ENCODE data around the gene DNAL1. TPM values are rescaled to one million over a fixed set of nuclear protein-coding genes. Genes with fewer than 3 reads are reported as not detected.
"Not testable (repeated sequence)": the region's sequence is repeated elsewhere in the genome, so short reads cannot be mapped to it uniquely, and the experiment has no call there.

The DNAL1 gene
- total RNA-seq, 1 experiment from 2014 or later, result 32.8 TPM

DNA sequence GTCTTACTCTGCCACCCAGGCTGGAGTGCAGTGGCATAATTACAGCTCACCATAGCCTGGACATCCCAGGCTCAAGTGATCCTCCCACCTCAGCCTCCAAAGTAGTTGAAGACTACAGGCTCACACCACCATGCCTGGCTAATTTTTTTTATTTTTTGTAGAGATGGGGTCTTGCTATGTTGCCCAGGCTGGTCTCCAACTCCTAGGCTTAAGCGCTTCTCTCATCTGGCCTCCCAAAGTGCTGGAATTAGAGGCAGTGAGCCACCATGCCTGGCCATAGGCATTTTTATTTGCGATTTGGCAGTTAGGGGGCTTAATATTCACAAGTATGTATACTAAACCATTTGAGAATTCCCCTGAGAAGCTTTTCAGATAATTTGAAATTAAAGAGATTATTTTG, 50.3 kb downstream of the DNAL1 start:
- in situ Hi-C loops (cut with HindIII; ENCODE audit: low sequenced_read_pairs), result no loop called here
- DNase-seq (ENCODE audit: low spot score), result no peak

DNA sequence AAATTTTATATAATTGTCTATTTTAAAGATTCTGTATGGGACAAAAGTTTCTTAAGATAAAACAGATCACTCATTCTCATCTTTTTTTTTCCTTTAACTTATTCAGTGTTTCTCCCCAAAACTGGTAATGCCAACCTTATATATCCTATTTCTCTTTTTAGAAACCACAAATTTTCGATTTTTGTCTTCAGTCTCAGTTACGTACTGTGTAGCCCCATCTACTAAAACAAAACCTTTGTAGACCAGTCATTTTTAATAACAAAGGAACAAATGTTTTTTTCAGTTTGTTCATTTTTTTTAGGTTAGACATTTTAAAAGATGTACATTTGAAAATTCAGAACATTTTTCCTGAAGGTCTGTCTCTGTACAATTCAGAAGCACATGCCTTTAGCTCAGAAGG, 51.2 kb downstream of the DNAL1 start:
- DNase-seq (ENCODE audit: low spot score), result no peak
- in situ Hi-C loops (cut with HindIII; ENCODE audit: low sequenced_read_pairs), result no loop called here

GRCh38 chr14:73696466-73697400, 51.9 kb downstream of the DNAL1 start:
- DNase-seq (ENCODE audit: low spot score), result no peak
- in situ Hi-C loops (cut with HindIII; ENCODE audit: low sequenced_read_pairs), result no loop called here

DNA sequence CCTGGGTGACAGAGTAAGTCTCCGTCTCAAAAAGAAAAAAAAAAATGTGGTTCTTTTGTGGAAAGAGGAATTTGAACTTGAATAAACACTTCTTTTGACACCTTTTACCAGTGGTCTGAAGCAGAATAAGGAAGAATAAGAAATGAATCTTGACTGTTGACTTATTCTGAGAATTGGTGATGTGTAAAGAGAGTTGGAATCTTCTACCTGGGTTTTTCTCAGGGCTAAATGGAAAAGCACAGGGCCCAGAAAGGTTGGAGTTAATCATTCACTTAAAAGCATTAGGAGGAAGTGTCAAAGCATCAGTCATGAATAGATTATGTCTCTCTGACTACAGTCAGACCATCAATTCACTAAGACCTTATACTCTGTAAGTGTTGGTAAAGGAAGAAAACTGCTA, 55.5 kb downstream of the DNAL1 start:
- no peak for DNase-seq (ENCODE audit: low spot score)
- in situ Hi-C loops (cut with HindIII; ENCODE audit: low sequenced_read_pairs), result no loop called here

- in situ Hi-C loops (cut with HindIII; ENCODE audit: low sequenced_read_pairs); DNase-seq (ENCODE audit: low spot score): not testable (repeated sequence)
These were observed 63.3 kb downstream of the DNAL1 start for GRCh38 chr14:73708076-73708475.

DNA sequence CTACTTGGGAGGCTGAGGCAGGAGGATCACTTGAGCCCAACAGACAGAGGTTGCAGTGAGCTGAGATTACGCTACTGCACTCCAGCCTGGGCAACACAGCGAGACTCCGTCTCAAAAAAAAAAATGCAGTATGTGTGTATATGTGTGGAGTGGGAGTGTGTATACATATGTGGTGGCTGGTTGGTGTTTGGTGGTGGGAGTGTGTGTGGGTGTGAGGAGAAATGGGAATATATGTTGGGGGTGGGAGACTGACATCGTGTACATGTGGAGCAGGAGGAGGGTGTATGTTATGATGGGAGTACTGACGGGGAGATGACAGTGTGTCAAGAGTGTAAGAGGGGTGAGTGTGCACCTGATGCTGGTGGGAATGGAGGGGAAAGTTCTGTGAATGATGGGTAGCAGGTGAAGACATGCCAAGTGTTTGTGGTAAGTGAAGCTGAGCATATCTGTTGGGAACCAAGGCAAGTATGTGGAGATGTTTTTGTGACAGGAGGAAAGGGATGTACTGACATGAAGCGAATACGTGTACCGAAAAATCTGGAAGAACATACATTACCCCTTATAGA, 65.2 kb downstream of the DNAL1 start:
- in situ Hi-C loops (cut with HindIII; ENCODE audit: low sequenced_read_pairs), result no loop called here
- DNase-seq (ENCODE audit: low spot score), result no peak

DNA sequence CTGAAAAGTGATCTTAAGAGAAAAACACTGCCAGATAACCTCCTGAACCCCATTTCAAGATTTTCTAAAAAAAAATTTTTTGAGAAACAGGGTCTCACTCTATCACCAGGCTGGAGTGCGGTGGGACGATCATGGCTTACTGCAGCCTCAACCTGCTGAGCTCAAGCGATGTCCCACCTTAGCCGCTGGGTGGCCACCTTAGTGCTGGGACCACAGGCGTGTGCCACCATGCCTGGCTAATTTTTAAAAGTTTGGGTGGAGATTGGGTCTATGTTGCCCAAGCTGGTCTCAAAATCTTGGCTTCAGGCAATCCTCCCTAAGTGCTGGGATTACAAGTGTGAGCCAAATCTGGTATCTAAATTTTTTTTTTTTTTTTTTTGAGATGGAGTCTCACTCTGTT, 66.0 kb downstream of the DNAL1 start:
- DNase-seq (ENCODE audit: low spot score), result no peak
- in situ Hi-C loops (cut with HindIII; ENCODE audit: low sequenced_read_pairs), result no loop called here

- peak; percentile 61 for DNase-seq (ENCODE audit: low spot score)
- in situ Hi-C loops (cut with HindIII; ENCODE audit: low sequenced_read_pairs), result no loop called here
These were observed 67.3 kb downstream of the DNAL1 start for GRCh38 chr14:73712071-73712506.

GRCh38 chr14:73712540-73713180, 67.9 kb downstream of the DNAL1 start:
- in situ Hi-C loops (cut with HindIII; ENCODE audit: low sequenced_read_pairs), result no loop called here
- DNase-seq (ENCODE audit: low spot score), result peak; percentile 60

GRCh38 chr14:73713206-73713802, 68.5 kb downstream of the DNAL1 start:
- DNase-seq (ENCODE audit: low spot score), result no peak

GRCh38 chr14:73713803-73714655, 69.2 kb downstream of the DNAL1 start, which contains the start of gene PNMA1:
Gene PNMA1, minus strand, starts transcription at chr14:73714384. Its CDS starts 745 bp downstream, at chr14:73713639.
- peak; percentile 90 for DNase-seq (ENCODE audit: low spot score)
- in situ Hi-C loops (cut with HindIII; ENCODE audit: low sequenced_read_pairs), result no loop called here

More at GRCh38 chr14:73713206-73713802, 68.5 kb downstream of the DNAL1 start:
- in situ Hi-C loops (cut with HindIII; ENCODE audit: low sequenced_read_pairs), result no loop called here

DNA sequence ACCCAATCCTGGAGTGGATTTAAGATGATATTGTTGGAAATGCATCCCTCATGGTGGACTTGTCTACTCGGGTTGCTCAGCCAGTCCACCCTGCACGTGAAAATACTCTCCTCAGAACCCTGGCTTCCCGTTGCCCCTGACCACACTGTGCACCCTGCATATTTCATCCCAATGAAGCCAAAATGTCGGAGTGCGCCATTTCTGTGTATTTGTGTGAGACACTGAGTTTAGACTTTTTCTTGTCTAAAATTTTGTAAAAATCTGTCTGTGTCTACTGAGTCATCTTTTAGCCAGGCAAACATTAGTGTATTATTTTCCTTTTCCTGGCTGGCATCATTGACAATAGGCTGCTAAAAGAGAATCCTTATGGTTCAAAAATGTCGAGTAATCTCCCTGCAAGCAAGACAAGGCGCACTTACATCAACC, 69.9 kb downstream of the DNAL1 start:
- in situ Hi-C loops (cut with HindIII; ENCODE audit: low sequenced_read_pairs), result no loop called here
- no peak for DNase-seq (ENCODE audit: low spot score)

DNA sequence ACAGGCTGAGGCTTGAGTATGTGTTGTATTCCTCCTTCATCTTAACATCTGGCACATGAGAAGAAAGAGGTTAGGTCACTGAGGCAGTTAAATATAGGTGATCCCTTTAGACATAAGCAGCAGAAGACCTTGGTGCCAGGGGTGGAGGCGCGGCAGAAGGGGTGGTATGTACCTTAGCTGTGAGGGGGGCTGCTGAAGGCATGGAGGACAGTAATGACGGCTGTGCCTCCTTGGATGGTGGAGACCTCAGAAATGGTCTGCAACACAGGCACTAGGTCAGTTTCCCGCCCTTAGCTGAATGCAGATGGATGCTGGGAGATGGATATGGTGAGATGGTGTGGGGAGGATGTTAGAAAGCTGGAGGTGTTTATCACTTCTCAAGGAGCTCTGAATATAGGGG, 70.9 kb downstream of the DNAL1 start:
- DNase-seq (ENCODE audit: low spot score), result no peak
- in situ Hi-C loops (cut with HindIII; ENCODE audit: low sequenced_read_pairs), result no loop called here

DNA sequence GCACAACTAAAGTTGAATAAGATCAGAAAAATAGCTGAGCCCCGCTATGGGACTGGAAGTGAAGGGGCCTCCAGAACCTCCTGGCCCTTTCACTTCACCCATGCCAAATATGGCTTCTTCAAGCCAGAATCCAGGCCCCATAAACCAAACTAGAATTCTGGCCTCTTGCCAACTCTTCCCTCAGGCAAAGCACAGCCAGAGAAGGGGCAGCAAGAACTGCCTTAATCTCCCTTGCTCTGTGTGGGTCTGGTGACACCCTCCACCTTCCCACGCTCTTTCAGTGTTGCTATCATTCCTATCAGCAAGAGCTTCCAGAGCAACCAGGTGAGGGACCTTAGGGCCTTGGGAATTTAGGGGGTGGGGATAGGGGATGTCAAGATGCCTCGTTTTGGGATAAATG, 72.5 kb downstream of the DNAL1 start:
- in situ Hi-C loops (cut with HindIII; ENCODE audit: low sequenced_read_pairs), result no loop called here
- DNase-seq (ENCODE audit: low spot score), result peak; percentile 67

DNA sequence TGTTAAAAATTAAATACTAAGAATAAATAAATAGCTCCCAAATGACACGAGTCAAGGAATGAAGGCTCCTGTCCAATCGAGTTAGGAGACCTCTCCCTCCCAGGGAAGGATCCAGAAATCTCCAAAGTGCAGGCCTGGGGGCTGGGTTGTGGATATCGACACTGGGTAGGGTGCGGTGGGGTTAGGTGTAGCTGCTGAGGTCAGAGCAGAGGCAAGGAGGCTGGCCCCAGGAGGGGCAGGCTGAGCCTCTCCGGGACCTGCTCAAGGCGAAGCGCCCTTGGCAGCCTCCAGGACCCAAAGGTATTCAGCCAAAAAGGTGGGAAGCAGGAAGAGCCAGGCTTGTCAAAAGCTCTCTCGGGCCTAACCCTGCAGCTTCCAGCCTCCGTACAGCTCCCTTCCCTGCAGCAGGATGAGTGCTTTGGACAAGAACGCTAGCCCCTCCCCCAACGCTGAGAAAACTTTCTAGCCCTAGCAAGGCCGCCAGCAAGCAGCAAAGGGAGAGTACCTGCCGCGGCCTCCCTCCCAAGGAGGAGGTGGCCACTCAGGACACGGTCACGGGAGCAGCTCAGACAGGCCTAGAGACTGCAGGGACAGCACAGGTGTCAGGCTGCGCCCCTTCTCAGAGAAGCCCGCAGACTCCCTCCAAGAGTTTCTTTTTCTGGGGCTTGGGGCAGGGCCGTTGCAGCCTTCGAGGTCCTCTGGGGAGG, 73.1 kb downstream of the DNAL1 start:
- in situ Hi-C loops (cut with HindIII; ENCODE audit: low sequenced_read_pairs), result no loop called here

DNA sequence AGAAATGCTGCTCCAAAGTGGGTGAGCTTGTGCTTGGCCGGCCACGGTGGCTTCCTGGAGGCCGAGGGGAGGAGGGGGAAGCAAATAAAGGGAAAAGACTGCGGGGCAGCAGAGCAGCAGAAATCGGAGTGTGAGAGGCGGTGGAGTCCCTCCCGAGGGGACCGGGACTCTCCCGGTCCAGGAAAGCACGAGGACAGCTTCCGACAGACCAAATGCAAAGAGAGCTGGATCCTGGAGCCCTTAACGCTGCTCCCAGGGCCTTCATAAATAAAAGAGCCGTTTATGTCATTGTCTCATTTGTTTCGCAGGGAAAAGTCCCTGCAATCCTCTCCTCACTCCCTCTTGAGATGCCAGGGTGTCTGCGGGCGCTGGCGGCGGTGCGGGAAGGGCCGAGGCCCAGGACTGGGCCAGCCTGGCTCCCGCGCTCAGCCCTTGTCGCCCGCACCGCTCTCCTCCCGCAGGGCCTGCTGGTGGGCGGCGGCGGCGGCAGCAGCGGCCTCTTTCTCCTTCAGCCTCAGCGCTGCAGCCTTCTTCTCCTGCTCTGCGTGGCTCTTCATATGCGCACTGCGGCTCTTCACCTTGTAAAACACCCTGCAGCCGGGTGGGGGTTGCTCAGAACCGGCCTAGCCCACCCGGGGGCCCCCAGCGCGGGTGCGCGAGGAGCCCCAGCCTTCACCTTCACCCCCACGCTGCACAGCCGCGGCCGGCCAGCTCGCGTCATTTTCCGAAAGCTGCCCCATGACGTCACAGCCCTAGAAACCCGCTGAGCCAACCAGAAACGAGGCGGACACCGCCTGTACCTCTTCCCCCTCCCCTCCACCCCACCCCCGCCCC, 73.8 kb downstream of the DNAL1 start:
- in situ Hi-C loops (cut with HindIII; ENCODE audit: low sequenced_read_pairs), result no loop called here
- peak; percentile 95 for DNase-seq (ENCODE audit: low spot score)

More for the DNA sequence above, 73.1 kb downstream of the DNAL1 start:
- peak; percentile 59 for DNase-seq (ENCODE audit: low spot score)

DNA sequence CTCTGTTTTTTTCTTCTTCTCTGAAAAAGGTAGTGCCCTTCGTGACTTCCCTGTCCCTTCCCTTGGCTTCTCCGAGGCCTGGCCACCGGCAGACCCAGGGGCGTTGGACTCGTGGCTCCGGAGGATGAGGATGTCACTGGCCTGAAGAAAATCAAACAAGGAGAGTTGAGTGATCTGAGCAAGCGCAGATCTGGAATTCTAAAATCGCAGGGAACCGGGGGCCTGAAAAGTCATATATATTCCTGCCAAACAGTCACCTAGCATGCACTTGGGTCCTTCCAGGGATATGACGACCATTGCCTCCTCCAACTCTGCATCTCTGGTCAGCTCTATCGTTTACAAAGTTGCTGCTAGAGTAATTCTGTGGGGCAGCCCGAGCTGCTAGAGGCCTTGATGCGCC, 74.6 kb downstream of the DNAL1 start:
- no peak for DNase-seq (ENCODE audit: low spot score)
- in situ Hi-C loops (cut with HindIII; ENCODE audit: low sequenced_read_pairs), result no loop called here

Measured in G401 (cell line).